Gastrocnemius medialis (tissue), 4 donors: ENCODE measurements around the gene LOC128125822. TPM values are rescaled to one million over a fixed set of nuclear protein-coding genes. Genes with fewer than 3 reads are reported as not detected.

ENCODE experiments used
- ATAC-seq, 2 donors: fragments of 150-250 bp; one replicate each; pipeline ENCODE4 v1.9.1; 2016
- DNase-seq, 2 donors: peaks; one replicate each; pipeline ENCODE4 v3.0.0-alpha.2; 2019
- H3K27ac ChIP-seq, 4 donors: fragments of 200-600 bp; sonication (generic); 1 replicate in 1 of 4; 2 replicates in 3 of 4; pipeline ENCODE4 v1.5.1; 2016 to 2018; ENCODE audit warnings: mild to moderate bottlenecking in 2 of 4, moderate library complexity in 1 of 4
- H3K27me3 ChIP-seq, 3 donors: fragments of 200-600 bp; sonication (generic) in 2 of 3; 1 replicate in 1 of 3; 2 replicates in 2 of 3; pipeline versions ENCODE4 v1.5.1 to v1.6.0; 2016 to 2019; ENCODE audit warnings: mild to moderate bottlenecking in 1 of 3, moderate library complexity in 1 of 3
- H3K36me3 ChIP-seq, 2 donors: fragments of 200-600 bp; sonication (generic) in 1 of 2; one replicate each; pipeline ENCODE4 v1.5.1; 2017 to 2018
- H3K4me1 ChIP-seq, 2 donors: fragments of 200-600 bp; sonication (generic) in 1 of 2; one replicate each; pipeline ENCODE4 v1.5.1; 2016 to 2017; ENCODE audit warnings: mild to moderate bottlenecking in 2 of 2
- H3K4me3 ChIP-seq, 4 donors: fragments of 200-600 bp; sonication (generic) in 3 of 4; 1 replicate in 1 of 4; 2 replicates in 3 of 4; pipeline ENCODE4 v1.5.1; 2016 to 2019; ENCODE audit warnings: mild to moderate bottlenecking in 2 of 4
- H3K9me3 ChIP-seq, 3 donors: fragments of 200-600 bp; sonication (generic) in 2 of 3; 1 replicate in 1 of 3; 2 replicates in 2 of 3; pipeline ENCODE4 v1.5.1; 2016 to 2019
- CTCF ChIP-seq, 5 experiments: fragments of 450-650 bp in 3 of 5; fragments of 200-600 bp in 2 of 5; sonication (generic) in 2 of 5; IDR thresholded peaks in 4 of 5; conservative IDR thresholded peaks in 1 of 5; 1 replicate in 4 of 5; 2 replicates in 1 of 5; pipeline ENCODE4 v1.5.1; 2016 to 2019; ENCODE audit warnings: antibody characterized with exemption in 5 of 5, mild to moderate bottlenecking in 3 of 5, moderate library complexity in 3 of 5
- POLR2A ChIP-seq, 2 donors: fragments of 450-650 bp; IDR thresholded peaks; one replicate each; pipeline ENCODE4 v1.6.1; 2017; ENCODE audit warnings: antibody characterized with exemption in 2 of 2, mild to moderate bottlenecking in 2 of 2, moderate library complexity in 2 of 2
- in situ Hi-C, 4 donors: fragments of 200-750 bp; cut with MboI; loops; one replicate each; pipeline versions ENCODE4 v1.15.0 to v1.8.0; 2017; ENCODE audit warnings: low sequenced_read_pairs in 4 of 4
- intact Hi-C: fragments of 100-400 bp; cut with DNase I; formaldehyde crosslinking; loops from one replicate; pipeline ENCODE4 v1.15.1; 2023; ENCODE audit warnings: low total_unique reads
- total RNA-seq, 4 donors: library from RNA; depleted of rRNA; stranded (reverse); fragments of >200 nt; gene quantifications; one replicate each; pipeline versions ENCODE4 v1.1.0 to v1.2.3, GENCODE V29; 2016

The LOC128125822 gene

DNA sequence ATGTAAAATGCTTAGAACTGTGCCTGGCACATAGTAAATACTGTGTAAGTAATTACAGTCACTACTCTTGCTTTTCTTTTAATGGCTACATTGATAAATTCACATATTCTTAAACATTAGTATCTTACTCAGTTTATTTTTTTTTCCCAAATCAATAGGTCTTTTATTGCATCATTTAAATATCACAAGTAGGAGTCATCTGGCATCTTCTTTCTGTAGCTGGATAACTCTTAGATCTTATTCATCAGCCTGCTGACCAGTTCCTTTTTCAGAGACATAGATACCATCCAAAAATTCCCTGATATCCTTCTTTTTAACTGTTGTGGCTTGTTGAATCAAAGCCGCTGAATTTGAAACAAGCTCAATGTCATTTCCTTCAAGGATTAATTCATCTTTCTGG is 43.3 kb downstream of the LOC128125822 start:
- Histone ChIP-seq H3K36me3 (no peaks in the 10 kb centered on the region), H3K4me1 (no peaks in the 10 kb centered on the region), H3K27me3 (no peaks in the 10 kb centered on the region), H3K9me3 (no peaks in the 10 kb centered on the region), H3K27ac (no peak overlapping the region), H3K4me3 (no peak overlapping the region)
- DNase-seq: no peak
- no peak for ATAC-seq
- intact Hi-C loops (no loop called here), in situ Hi-C loops (no loop called here)
- TF ChIP-seq POLR2A (IDR thresholded peaks at IDR 0.05) (no peak), CTCF (IDR thresholded peaks at IDR 0.05 in 4 of 5, conservative IDR thresholded peaks at IDR 0.05 in 1 of 5) (no peak)

Other genes with a start within 250 kb of the LOC128125822 start
- 100 to 1,000 TPM in 2 of 4 donors, 10 to 100 TPM in 2; 30.6 to 256 (median 90.8) TPM for gene PTP4A1, start within 50 bp of the LOC128125822 start, total RNA-seq
- 10 to 100 TPM; 49.4 to 73.1 (median 61.9) TPM for gene PHF3, start 63.3 kb downstream of the LOC128125822 start, total RNA-seq